Panc1 (cell line): ENCODE results near the gene WBP1L. TPM values are rescaled to one million over a fixed set of nuclear protein-coding genes. Genes with fewer than 3 reads are reported as not detected.

Experiments
- ATAC-seq: fragments of 200-7000 bp; cut with Tn5 transposase; 2 replicates; pipeline ENCODE4 v1.9.1; 2020; ENCODE audit warnings: mild to moderate bottlenecking, moderate library complexity
- BruUV-seq: library from RNA; stranded (reverse); fragments of 400-500 nt; replicated peaks from 2 replicates; lab custom pipeline; 2021; lab: Mats Ljungman, UMichigan
- CTCF ChIA-PET: fragments of 300-600 bp; sonication (Branson Sonifier 250); formaldehyde crosslinking; loops from one replicate; lab custom pipeline; 2022; ENCODE audit warnings: antibody characterized with exemption; lab: Charles Lee
- POLR2A ChIA-PET: fragments of 300-600 bp; sonication (Branson Sonifier 250); formaldehyde crosslinking; loops from one replicate; lab custom pipeline; 2022; ENCODE audit warnings: antibody characterized with exemption; lab: Charles Lee
- DNase-seq: peaks from one replicate; pipeline ENCODE4 v3.0.0-alpha.2; 2010; ENCODE audit warnings: low read depth, low spot score
- H3K27ac ChIP-seq: 2 replicates; pipeline ENCODE4 v1.5.1; 2011; ENCODE audit warnings: mild to moderate bottlenecking, low read length, inconsistent platforms
- H3K27me3 ChIP-seq: fragments of 200-500 bp; sonication (Bioruptor generic); 2 replicates; pipeline ENCODE4 v1.6.0; 2014; ENCODE audit warnings: low read length, inconsistent platforms; ENCODE audit not compliant: control insufficient read depth, insufficient read depth
- H3K36me3 ChIP-seq: fragments of 200-500 bp; sonication (Bioruptor generic); 2 replicates; pipeline ENCODE4 v1.5.1; 2014; ENCODE audit warnings: inconsistent platforms, mild to moderate bottlenecking, low read length, moderate library complexity; ENCODE audit not compliant: control insufficient read depth, insufficient read depth
- H3K4me1 ChIP-seq: 2 replicates; pipeline ENCODE4 v1.5.1; 2011; ENCODE audit warnings: inconsistent platforms, mild to moderate bottlenecking, low read length, moderate library complexity; ENCODE audit not compliant: control insufficient read depth, insufficient read depth
- H3K4me3 ChIP-seq, 2 experiments: 2 replicates each; pipeline ENCODE4 v1.5.1; 2011 to 2012; ENCODE audit warnings: low read depth in 2 of 2, low read length in 2 of 2, mild to moderate bottlenecking in 2 of 2, inconsistent platforms in 1 of 2, moderate library complexity in 1 of 2
- H3K9me3 ChIP-seq: fragments of 200-500 bp; sonication (Bioruptor generic); 2 replicates; pipeline ENCODE4 v1.5.1; 2014; ENCODE audit warnings: low read depth, mild to moderate bottlenecking, inconsistent platforms, low read length, moderate library complexity; ENCODE audit not compliant: control insufficient read depth, insufficient read depth
- CTCF ChIP-seq: fragments of 450-650 bp; IDR thresholded peaks from 2 replicates; pipeline ENCODE4 v1.5.1; 2017; ENCODE audit warnings: mild to moderate bottlenecking
- POLR2AphosphoS5 ChIP-seq: IDR thresholded peaks from 2 replicates; pipeline ENCODE4 v1.6.1; 2012; ENCODE audit warnings: mild to moderate bottlenecking, low read depth, low read length, moderate library complexity
- REST ChIP-seq, 2 experiments: IDR thresholded peaks; 2 replicates each; pipeline ENCODE4 v1.6.1; 2011 to 2012; ENCODE audit warnings: low read depth in 2 of 2, control low read depth in 1 of 2, low read length in 1 of 2, mild to moderate bottlenecking in 1 of 2, moderate library complexity in 1 of 2; ENCODE audit not compliant: insufficient read depth in 1 of 2
- SIN3A ChIP-seq: IDR thresholded peaks from 2 replicates; pipeline ENCODE4 v1.6.1; 2012; ENCODE audit warnings: low read depth, mild to moderate bottlenecking, low read length, moderate library complexity, borderline replicate concordance; ENCODE audit not compliant: insufficient read depth
- TCF7L2 ChIP-seq: IDR thresholded peaks from 2 replicates; pipeline ENCODE4 v1.6.1; 2011; ENCODE audit warnings: mild to moderate bottlenecking, low read depth, low read length, inconsistent platforms
- in situ Hi-C: cut with HindIII; loops from 2 replicates; pipeline ENCODE4 v1.10.0; 2016; ENCODE audit warnings: low sequenced_read_pairs, low pct_unique_long_range_greater_than_20kb
- intact Hi-C: fragments of 100-400 bp; cut with micrococcal nuclease; formaldehyde crosslinking; loops from one replicate; pipeline ENCODE4 v1.10.0; 2022; ENCODE audit not compliant: unreplicated experiment
- total RNA-seq: library from RNA; stranded (reverse); gene quantifications from one replicate; pipeline ENCODE4 v1.2.1, GENCODE V29; 2021; ENCODE audit not compliant: unreplicated experiment

WBP1L gene
- total RNA-seq, 1 experiment from 2014 or later = 91.3 TPM

- ChIA-PET CTCF (no interaction called here), POLR2A (no interaction called here)
- Histone ChIP-seq H3K4me1 (peaks cover 21% of the 10 kb centered on the region; the same call in 1 of the 2 replicates), H3K36me3 (peaks cover 12% of the 10 kb centered on the region), H3K9me3 (no peaks in the 10 kb centered on the region), H3K27ac (no peak overlapping the region), H3K4me3 (no peak overlapping the region), H3K27me3 (no peaks in the 10 kb centered on the region)
- TF ChIP-seq CTCF = no peak
- TF ChIP-seq SIN3A = no peak
- no peak for TF ChIP-seq REST (IDR thresholded peaks at IDR 0.05; ENCODE audit: insufficient read depth in 1 of 2, low read depth in 2 of 2, low read length in 1 of 2)
- TF ChIP-seq TCF7L2 = no peak
- peak; percentile 8; the same call in 1 of the 2 replicates for TF ChIP-seq POLR2AphosphoS5
- intact Hi-C loops (no loop called here), in situ Hi-C loops (no loop called here)
- ATAC-seq (peak; percentile 40), DNase-seq (no peak)
- no TSS peak for BruUV-seq
Observed at GRCh38 chr10:102814873-102815661, 71.3 kb downstream of the WBP1L start.

GRCh38 chr10:102815790-102816549 lies 72.2 kb downstream of the WBP1L start:
- Histone ChIP-seq H3K27me3 (no peaks in the 10 kb centered on the region), H3K4me3 (no peak overlapping the region), H3K27ac (peak overlapping the region; percentile 44), H3K4me1 (peaks cover 21% of the 10 kb centered on the region; the same call in 1 of the 2 replicates), H3K36me3 (peaks cover 10% of the 10 kb centered on the region), H3K9me3 (no peaks in the 10 kb centered on the region)
- DNase-seq (no peak), ATAC-seq (no peak)
- BruUV-seq = TSS peak; percentile 55
- TF ChIP-seq CTCF = no peak
- no peak for TF ChIP-seq SIN3A
- no peak for TF ChIP-seq REST (IDR thresholded peaks at IDR 0.05; ENCODE audit: insufficient read depth in 1 of 2, low read depth in 2 of 2, low read length in 1 of 2)
- TF ChIP-seq TCF7L2 = no peak
- no peak for TF ChIP-seq POLR2AphosphoS5
- intact Hi-C loops = no loop called here
- POLR2A ChIA-PET = no interaction called here
- in situ Hi-C loops = no loop called here
- CTCF ChIA-PET = no interaction called here
